ENCODE data around the gene CDKL4.
"Not testable (repeated sequence)": the region's sequence is repeated elsewhere in the genome, so short reads cannot be mapped to it uniquely, and the experiment has no call there.

Gene CDKL4

GRCh38 chr2:39139511-39140237 lies 104.1 kb downstream of the CDKL4 start:
- TF ChIP-seq PAX5 (IDR thresholded peaks at IDR 0.05; ENCODE audit: insufficient read depth, low read length, severe bottlenecking) (no peak), SPI1 (IDR thresholded peaks at IDR 0.05; ENCODE audit: low read depth, low read length) (no peak), POU2F2 (IDR thresholded peaks at IDR 0.05; ENCODE audit: low read depth, low read length) (no peak), TAF1 (IDR thresholded peaks at IDR 0.05; ENCODE audit: low read depth, low read length) (no peak), POLR2AphosphoS5 (IDR thresholded peaks at IDR 0.05; ENCODE audit: low read depth, low read length) (no peak), POLR2A (IDR thresholded peaks at IDR 0.05; ENCODE audit: low read depth, low read length) (no peak)
- FAIRE-seq: no peak
- no peak for DNase-seq (ENCODE audit: insufficient read length, low spot score)

GRCh38 chr2:39138837-39139211 lies 104.9 kb downstream of the CDKL4 start:
- FAIRE-seq: no peak
- no peak for TF ChIP-seq POU2F2 (IDR thresholded peaks at IDR 0.05; ENCODE audit: low read depth, low read length)
- no peak for TF ChIP-seq POLR2A (IDR thresholded peaks at IDR 0.05; ENCODE audit: low read depth, low read length)
- TF ChIP-seq POLR2AphosphoS5 (IDR thresholded peaks at IDR 0.05; ENCODE audit: low read depth, low read length): no peak
- no peak for TF ChIP-seq SPI1 (IDR thresholded peaks at IDR 0.05; ENCODE audit: low read depth, low read length)
- no peak for DNase-seq (ENCODE audit: insufficient read length, low spot score)

DNA sequence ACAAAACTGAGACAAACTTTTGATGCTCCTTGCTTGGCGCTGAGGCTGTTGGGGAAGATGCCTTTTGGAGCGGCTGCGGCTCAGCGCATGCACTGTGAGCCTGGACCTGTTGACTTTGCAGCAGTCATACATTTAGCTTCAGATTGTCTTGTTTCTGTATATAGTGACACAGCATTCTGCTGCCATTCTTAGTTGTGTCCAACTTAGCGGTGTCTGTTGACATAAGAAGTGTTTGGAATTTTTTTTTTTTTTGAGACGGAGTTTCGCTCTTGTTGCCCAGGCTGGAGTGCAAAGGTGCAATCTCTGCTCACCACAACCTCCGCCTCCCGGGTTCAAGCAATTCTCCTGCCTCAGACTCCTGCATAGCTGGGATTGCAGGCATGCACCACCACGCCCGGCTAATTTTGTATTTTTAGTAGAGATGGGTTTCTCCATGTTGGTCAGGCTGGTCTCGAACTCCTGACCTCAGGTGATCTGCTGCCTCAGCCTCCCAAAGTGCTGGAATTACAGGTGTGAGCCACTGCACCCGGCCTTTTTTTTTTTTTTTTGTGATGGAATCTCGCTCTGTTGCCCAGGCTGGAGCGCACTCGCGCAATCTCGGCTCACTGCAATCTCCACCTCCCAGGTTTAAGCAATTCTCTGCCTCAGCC lies 105.5 kb downstream of the CDKL4 start:
- not testable (repeated sequence) for DNase-seq (ENCODE audit: insufficient read length, low spot score)

GRCh38 chr2:39136799-39137198 lies 107.0 kb downstream of the CDKL4 start:
- TF ChIP-seq PAX5 (IDR thresholded peaks at IDR 0.05; ENCODE audit: insufficient read depth, low read length, severe bottlenecking) (no peak), POU2F2 (IDR thresholded peaks at IDR 0.05; ENCODE audit: low read depth, low read length) (no peak), TAF1 (IDR thresholded peaks at IDR 0.05; ENCODE audit: low read depth, low read length) (no peak), POLR2AphosphoS5 (IDR thresholded peaks at IDR 0.05; ENCODE audit: low read depth, low read length) (no peak), POLR2A (IDR thresholded peaks at IDR 0.05; ENCODE audit: low read depth, low read length) (no peak), SPI1 (IDR thresholded peaks at IDR 0.05; ENCODE audit: low read depth, low read length) (no peak)
- DNase-seq (ENCODE audit: insufficient read length, low spot score) (no peak), FAIRE-seq (no peak)

More for the DNA sequence above, 105.5 kb downstream of the CDKL4 start:
- FAIRE-seq: not testable (repeated sequence)

DNA sequence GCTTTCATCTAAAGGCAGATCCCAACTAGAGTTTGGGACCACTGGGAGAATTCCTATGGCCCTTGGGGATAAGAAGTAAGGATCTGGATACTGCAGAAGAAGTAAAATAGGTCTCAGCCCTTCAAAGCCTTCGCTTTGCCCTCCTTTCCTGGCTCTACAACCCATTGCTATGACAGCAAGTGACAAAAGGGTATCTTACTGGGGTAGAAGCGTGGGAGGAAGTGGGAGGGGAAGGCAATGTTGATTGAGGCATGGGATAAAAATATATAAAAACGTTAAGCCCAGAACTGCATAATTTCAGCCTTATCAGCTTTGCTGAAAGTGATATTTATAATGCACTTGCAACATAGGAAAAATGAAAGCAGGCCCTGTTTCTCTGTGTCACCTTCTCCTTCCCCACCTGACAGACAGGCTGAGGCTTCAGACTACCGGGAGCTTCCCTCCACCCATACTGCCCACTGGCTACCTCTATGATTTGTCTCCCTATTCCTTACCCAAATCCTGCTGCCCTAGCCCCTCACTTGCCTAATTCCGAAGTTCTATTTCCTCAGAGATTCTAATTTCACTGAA lies 108.0 kb downstream of the CDKL4 start:
- no peak for TF ChIP-seq POU2F2 (IDR thresholded peaks at IDR 0.05; ENCODE audit: low read depth, low read length)
- no peak for TF ChIP-seq SPI1 (IDR thresholded peaks at IDR 0.05; ENCODE audit: low read depth, low read length)
- no peak for TF ChIP-seq POLR2A (IDR thresholded peaks at IDR 0.05; ENCODE audit: low read depth, low read length)
- DNase-seq (ENCODE audit: insufficient read length, low spot score): no peak
- no peak for FAIRE-seq

DNA sequence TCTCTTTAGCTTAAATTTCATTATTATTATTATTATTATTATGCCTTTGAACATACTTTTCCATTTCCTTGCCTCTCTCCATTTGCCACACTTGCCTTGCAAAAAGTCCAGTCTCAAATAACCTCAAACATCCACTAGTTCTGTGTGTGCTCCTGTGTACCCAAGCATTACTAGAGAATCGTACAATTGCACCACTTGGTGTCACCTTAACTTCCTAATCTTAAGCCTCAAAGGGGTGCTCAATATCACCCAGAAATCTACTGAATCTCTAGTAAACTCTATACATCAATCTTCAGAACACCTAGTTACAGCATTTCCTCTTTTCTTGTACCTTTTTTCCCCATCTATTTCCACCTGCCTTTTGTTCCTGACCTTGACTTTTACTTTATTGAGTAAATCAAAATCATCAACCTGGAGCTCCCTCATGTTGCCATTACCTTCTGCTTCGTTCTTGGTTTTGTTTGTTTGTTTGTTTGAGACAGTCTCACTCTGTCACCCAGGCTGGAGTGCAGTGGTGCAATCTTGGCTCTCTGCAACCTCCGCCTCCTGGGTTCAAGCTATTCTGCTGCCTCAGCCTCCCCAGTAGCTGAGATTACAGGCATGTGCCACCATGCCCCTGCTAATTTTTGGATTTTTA lies 110.4 kb downstream of the CDKL4 start:
- DNase-seq (ENCODE audit: insufficient read length, low spot score): no peak
- TF ChIP-seq TAF1 (IDR thresholded peaks at IDR 0.05; ENCODE audit: low read depth, low read length) (no peak), POLR2AphosphoS5 (IDR thresholded peaks at IDR 0.05; ENCODE audit: low read depth, low read length) (no peak), SPI1 (IDR thresholded peaks at IDR 0.05; ENCODE audit: low read depth, low read length) (no peak), POU2F2 (IDR thresholded peaks at IDR 0.05; ENCODE audit: low read depth, low read length) (no peak), POLR2A (IDR thresholded peaks at IDR 0.05; ENCODE audit: low read depth, low read length) (no peak), PAX5 (IDR thresholded peaks at IDR 0.05; ENCODE audit: insufficient read depth, low read length, severe bottlenecking) (no peak)
- peak; percentile 43 for FAIRE-seq

DNA sequence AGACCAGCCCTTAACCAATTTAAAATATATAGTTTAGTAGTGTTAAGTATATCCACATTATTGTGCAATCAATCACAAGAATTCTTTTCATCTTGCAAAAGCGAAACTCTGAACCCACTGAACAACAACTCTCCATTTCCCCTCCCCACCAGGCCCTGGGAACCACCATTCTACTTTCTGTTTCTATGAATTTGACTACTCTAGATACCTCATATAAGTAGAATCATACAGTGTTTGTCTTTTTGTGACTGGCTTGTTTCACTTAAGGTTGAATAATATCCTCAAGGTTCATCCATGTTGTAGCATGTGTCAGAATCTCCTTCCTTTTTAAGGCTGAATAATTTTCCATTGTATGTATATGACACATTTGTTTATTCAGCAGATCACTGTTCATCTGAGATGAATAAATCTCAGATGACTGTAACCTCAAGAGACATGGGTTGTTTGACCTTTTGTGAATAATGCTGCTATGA lies 114.8 kb downstream of the CDKL4 start:
- DNase-seq (ENCODE audit: insufficient read length, low spot score): no peak
- TF ChIP-seq TAF1 (IDR thresholded peaks at IDR 0.05; ENCODE audit: low read depth, low read length): no peak
- no peak for TF ChIP-seq POLR2A (IDR thresholded peaks at IDR 0.05; ENCODE audit: low read depth, low read length)
- TF ChIP-seq PAX5 (IDR thresholded peaks at IDR 0.05; ENCODE audit: insufficient read depth, low read length, severe bottlenecking): no peak
- peak; percentile 38; the same call in 1 of the 2 replicates for TF ChIP-seq SPI1 (IDR thresholded peaks at IDR 0.05; ENCODE audit: low read depth, low read length)
- TF ChIP-seq POU2F2 (IDR thresholded peaks at IDR 0.05; ENCODE audit: low read depth, low read length): peak; percentile 45; the same call in 1 of the 2 replicates
- TF ChIP-seq POLR2AphosphoS5 (IDR thresholded peaks at IDR 0.05; ENCODE audit: low read depth, low read length): no peak
- FAIRE-seq: no peak

- peak; percentile 75 for FAIRE-seq
- TF ChIP-seq POU2F2 (IDR thresholded peaks at IDR 0.05; ENCODE audit: low read depth, low read length) (peak; percentile 75; the same call in 1 of the 2 replicates), PAX5 (IDR thresholded peaks at IDR 0.05; ENCODE audit: insufficient read depth, low read length, severe bottlenecking) (no peak), SPI1 (IDR thresholded peaks at IDR 0.05; ENCODE audit: low read depth, low read length) (peak; percentile 29; the same call in 1 of the 2 replicates)
- DNase-seq (ENCODE audit: insufficient read length, low spot score): no peak
Observed at GRCh38 chr2:39127973-39128372, 115.8 kb downstream of the CDKL4 start.

Measured in GM12891 (cell line).